ENCODE results near the gene LONP2.
"Not testable (repeated sequence)": the region's sequence is repeated elsewhere in the genome, so short reads cannot be mapped to it uniquely, and the experiment has no call there.

The LONP2 gene

GRCh38 chr16:48393485-48394354 is 149.6 kb downstream of the LONP2 start:
- TF ChIP-seq CTCF (conservative IDR thresholded peaks at IDR 0.05; ENCODE audit: low read depth, low read length), result no peak
- DNase-seq (ENCODE audit: low read depth), result no peak
- no peak overlapping the region for H3K4me3 ChIP-seq (ENCODE audit: low read length)

GRCh38 chr16:48394355-48394703 is 150.2 kb downstream of the LONP2 start:
- no peak overlapping the region for H3K4me3 ChIP-seq (ENCODE audit: low read length)
- DNase-seq (ENCODE audit: low read depth), result no peak
- no peak for TF ChIP-seq CTCF (conservative IDR thresholded peaks at IDR 0.05; ENCODE audit: low read depth, low read length)

GRCh38 chr16:48395375-48395774 is 151.3 kb downstream of the LONP2 start:
- TF ChIP-seq CTCF (conservative IDR thresholded peaks at IDR 0.05; ENCODE audit: low read depth, low read length), result no peak
- DNase-seq (ENCODE audit: low read depth), result no peak
- H3K4me3 ChIP-seq (ENCODE audit: low read length), result no peak overlapping the region

- H3K4me3 ChIP-seq (ENCODE audit: low read length); DNase-seq (ENCODE audit: low read depth): not testable (repeated sequence)
Observed at GRCh38 chr16:48402547-48402946, 158.4 kb downstream of the LONP2 start.

GRCh38 chr16:48405153-48405552 is 161.1 kb downstream of the LONP2 start:
- no peak overlapping the region for H3K4me3 ChIP-seq (ENCODE audit: low read length)
- no peak for TF ChIP-seq CTCF (conservative IDR thresholded peaks at IDR 0.05; ENCODE audit: low read depth, low read length)

GRCh38 chr16:48405907-48406306 is 161.8 kb downstream of the LONP2 start:
- no peak for TF ChIP-seq CTCF (conservative IDR thresholded peaks at IDR 0.05; ENCODE audit: low read depth, low read length)

More at GRCh38 chr16:48405153-48405552, 161.1 kb downstream of the LONP2 start:
- DNase-seq (ENCODE audit: low read depth), result no peak

More at GRCh38 chr16:48405907-48406306, 161.8 kb downstream of the LONP2 start:
- no peak for DNase-seq (ENCODE audit: low read depth)
- H3K4me3 ChIP-seq (ENCODE audit: low read length), result no peak overlapping the region

Data from retinal pigment epithelial cell (primary cell).